Cerebellar cortex (tissue), 1 donor: Measurements from ENCODE around the gene NUPR1.
"Not testable (repeated sequence)": the region's sequence is repeated elsewhere in the genome, so short reads cannot be mapped to it uniquely, and the experiment has no call there.

Source experiments
- DNase-seq: peaks from one replicate; pipeline ENCODE4 v3.0.0-alpha.2; 2015; ENCODE audit warnings: low spot score

The NUPR1 gene

GRCh38 chr16:28554634-28555423 lies 16.1 kb upstream of the NUPR1 start:
- DNase-seq: no peak

- DNase-seq: peak; percentile 93
These were observed 15.2 kb upstream of the NUPR1 start, which contains the start of gene SGF29 for GRCh38 chr16:28553776-28554633. Gene SGF29 (plus strand): TSS chr16:28553920. CDS start chr16:28581070, 27,150 bp downstream.

DNA sequence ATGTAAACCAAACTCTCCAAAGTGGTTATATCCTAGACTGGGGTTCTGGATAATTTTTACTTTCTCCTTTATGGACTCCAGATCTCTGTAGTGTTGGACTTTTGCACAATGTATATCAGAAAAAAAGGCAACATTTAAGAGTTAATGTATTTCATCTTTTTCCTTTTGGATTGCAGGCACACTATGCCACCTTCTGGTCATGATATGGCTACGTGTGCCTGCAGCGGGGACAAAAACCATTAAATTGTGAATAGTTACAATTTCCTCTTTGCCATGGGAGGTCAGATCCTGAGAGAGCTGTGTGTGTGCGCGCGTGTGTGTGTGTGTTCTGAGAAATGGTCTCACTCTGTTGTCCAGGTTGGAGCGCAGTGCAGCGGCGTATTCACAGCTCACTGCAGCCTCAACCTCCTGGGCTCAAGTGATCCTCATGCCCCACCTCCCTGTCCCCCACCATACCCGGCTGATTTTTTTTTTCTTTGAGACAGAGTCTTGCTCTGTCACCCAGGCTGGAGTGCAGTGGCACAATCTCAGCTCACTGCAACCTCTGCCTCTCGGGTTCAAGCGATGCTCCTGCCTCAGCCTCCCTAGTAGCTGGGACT lies 10.6 kb upstream of the NUPR1 start:
- DNase-seq: peak; percentile 61

DNA sequence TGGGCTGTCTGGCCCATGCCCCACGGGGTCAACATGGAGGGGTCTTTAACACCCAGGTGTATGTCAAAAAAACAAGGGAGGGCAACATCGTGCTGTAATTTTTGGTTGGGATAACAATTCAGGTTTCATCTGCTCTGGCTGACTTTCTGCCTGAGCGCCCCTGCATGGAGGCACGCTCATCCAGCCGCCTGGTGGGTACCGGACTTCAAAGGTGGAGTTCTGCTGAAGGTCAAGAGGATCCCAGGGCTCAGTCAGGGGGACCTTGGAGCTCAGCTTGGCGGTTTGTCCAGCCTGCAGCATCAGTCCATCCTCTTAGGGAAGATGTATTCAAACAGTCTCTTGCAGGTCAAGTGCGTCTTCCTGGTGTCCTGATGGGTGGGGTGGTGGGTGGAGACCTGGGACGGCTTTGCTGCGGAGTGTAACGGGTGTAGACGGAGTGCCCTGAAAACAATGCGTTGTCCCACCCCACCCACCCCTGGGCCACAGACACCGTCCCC lies 9.6 kb upstream of the NUPR1 start:
- DNase-seq: no peak

GRCh38 chr16:28546626-28547025 lies 7.9 kb upstream of the NUPR1 start:
- no peak for DNase-seq

- DNase-seq: not testable (repeated sequence)
These were observed 7.2 kb upstream of the NUPR1 start for GRCh38 chr16:28545964-28546363.

- DNase-seq: no peak
These were observed 6.2 kb upstream of the NUPR1 start for GRCh38 chr16:28544998-28545397.

DNA sequence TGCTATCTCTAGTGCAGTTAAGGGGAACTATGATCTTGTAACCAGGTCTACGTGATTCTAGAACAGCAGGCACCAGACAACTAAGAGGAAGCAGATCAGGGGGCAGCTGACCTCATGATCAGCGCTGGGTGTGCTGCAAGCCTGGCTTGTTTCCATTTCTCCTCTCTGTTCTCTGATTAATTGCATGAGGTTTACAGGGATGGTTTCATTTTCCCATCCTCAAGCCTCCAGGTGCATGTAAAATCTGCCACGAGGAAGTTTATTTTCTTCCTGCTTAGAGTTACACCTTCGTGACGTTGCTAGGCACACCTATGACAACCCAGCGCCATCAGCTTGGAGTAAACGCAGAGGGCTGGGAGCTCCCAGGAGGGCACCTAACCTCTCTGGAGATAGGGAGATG lies 4.3 kb upstream of the NUPR1 start:
- peak; percentile 68 for DNase-seq

DNA sequence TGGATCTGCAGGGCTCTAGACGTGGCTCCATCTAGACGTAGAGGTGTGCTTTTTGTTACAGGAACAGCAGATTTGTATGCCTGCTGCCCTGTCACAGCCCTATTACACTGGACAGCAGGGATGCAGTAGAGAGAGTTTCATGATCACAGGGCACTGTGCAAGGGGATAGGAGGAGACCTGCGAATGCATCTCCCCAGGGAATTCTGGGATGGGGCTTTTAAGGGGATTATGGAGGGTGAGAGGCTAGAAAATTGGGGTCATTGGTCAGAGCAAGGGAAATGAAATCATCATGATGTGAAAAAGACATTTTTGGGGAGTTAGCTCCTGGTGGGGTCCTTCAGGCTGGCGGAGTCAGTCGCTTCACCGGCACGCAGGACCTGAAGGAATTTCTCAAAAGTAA lies 3.9 kb upstream of the NUPR1 start:
- peak; percentile 58 for DNase-seq

- DNase-seq: peak; percentile 58
These were observed 1.6 kb upstream of the NUPR1 start for GRCh38 chr16:28540346-28540745.

DNA sequence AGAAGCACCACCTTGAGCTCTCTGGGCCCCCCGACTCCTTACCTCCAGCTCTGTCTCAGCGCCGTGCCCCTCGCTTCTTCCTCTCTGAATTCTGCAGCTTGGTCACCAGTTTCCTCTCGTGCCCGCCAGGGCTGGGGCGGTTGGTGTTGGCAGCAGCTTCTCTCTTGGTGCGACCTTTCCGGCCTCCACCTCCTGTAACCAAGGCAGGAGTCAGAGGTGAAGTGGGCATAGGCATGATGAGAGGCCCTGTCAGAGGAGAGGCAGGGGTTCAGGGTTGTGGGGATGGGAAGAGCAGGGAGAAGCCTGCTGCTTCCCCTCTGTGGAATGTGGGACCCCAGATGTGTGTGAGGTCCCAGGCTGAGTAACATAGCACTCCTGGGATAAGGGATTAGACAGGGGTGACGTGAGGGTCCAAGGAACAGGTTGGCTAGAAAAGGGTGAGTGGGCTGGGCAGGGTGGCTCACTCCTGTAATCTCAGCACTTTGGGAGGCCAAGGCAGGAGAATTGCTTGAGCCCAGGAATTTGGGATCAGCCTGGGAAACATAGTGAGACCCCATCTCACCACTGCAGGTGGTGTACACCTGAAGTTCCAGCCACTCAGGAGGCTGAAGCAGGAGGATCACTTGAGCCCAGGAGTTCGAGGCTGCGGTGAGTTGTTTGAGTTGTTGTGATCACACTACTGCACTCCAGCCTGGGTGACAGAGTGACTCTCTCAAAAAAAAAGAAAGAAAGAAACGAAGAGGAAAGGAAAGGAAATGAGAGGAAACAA lies 626 bp downstream of the NUPR1 start:
- no peak for DNase-seq

DNA sequence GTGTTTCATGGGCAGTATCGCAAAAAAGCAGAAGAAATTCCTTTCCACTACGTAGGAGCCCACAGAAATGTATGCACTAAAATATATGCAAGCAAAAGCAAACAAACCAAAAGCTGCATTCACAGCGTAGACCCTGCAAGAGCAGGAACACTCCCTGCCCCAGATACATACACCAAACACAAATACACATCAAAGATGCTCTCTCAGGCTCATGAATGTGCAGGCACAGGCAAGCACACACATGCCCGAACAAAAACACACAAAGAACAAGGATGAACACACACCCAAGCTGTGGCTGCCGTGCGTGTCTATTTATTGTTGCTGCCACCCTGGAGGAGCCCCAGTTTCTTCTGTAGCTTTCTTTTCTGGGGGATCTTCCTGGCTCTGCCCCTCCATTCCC lies 1.7 kb downstream of the NUPR1 start:
- no peak for DNase-seq

DNA sequence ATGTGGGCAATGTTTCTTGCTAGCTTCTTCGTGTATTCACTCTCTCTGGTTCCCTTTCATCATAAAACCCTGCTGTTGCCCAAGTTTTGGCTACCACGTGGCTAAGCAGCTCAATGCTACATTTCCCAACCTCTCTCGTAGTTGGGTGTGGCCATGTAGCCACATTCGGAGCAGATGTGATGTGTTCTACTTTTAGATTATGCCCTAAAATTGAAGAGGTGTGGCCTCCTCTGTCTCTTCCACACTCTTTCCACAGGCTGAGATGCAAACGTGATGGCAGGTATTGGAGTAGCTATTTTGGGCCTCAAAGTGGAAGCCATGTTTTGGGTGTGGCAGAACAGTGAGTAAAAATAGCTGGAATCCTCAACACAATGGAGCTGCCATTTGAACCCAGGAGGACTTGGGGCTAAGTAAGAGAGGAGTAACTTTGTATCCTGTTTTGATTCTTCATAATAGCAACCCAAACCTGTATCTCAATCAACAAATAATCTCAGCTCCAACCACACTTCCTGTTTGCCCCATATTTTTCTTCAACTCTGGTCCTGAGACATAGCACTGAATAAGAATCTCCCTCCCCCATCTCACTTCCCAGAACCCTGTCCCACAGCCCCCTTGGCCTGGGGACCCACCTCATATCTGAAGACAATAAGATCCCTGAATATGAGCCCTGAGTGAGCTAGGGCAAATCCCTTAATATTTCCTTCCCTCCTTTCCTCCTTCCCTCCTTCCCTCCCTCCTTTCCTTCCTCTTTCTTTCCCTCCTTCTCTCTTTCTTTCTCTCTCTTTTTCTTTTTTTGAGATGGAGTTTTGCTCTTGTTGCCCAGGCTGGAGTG lies 4.0 kb downstream of the NUPR1 start:
- peak; percentile 72 for DNase-seq

DNA sequence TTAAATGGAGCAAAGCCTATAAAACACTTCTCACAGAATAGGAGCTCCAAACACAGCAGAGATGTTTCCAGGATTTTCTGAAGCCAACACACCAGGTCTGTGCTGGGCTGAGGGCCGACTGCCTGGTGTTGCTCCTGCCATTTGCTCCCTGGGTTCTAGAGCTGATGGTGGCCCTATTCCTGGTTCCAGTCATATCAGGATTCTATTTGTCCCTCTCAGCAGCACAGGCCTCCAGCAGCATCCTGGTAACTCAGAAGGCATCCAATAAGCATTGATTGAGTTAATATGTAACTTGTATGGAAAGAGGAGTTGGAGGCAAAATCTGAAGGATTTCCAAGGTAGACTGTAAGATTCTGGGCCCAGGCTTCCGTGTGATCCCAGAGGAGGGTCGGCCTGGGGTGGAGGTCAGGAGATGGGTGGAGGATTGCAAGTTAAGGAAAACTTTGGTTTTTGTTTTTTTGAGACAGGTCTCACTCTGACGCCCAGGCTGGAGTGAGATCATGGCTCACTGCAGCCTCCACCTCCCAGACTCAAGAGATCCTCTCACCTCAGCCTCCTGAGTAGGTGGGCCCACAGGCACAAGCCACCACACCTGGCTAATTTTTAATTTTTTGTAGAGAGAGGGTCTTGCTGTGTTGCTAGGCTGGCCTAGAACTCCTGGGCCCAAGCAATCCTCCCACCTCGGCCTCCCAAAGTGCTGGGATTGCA lies 5.7 kb downstream of the NUPR1 start:
- peak; percentile 74 for DNase-seq

GRCh38 chr16:28531777-28532744 lies 6.7 kb downstream of the NUPR1 start:
- peak; percentile 92 for DNase-seq

- no peak for DNase-seq
These were observed 9.7 kb downstream of the NUPR1 start for GRCh38 chr16:28529124-28529523.

DNA sequence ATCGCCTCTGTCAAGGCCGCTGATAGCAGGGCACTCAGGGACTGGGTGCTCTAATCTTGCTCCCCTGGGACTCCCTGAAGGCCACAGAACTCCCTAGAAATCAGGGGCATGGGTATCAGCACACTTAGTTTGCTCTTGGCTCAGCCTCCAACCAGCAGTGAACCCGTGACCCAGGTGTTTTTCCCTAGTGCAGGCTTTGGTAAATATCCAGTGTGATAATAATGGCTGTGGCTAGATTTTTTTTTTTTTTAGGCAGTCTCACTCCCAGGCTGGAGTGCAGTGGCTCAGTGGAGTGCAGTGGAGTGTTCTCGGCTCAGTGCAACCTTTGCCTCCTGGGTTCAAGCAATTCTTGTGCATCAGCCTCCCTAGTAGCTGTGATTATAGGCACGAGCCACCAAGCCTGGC lies 10.3 kb downstream of the NUPR1 start:
- no peak for DNase-seq

GRCh38 chr16:28527985-28528384 lies 10.8 kb downstream of the NUPR1 start:
- DNase-seq: no peak
